H1 (cell line): ENCODE measurements around the gene REM1. TPM values are rescaled to one million over a fixed set of nuclear protein-coding genes. Genes with fewer than 3 reads are reported as not detected.

Experiments used
- BRCA1 ChIP-seq: IDR thresholded peaks from 2 replicates; pipeline ENCODE4 v1.6.1; 2012; ENCODE audit warnings: low read depth, low read length, improper control_type of control experiment
- CTBP2 ChIP-seq: IDR thresholded peaks from 2 replicates; pipeline ENCODE4 v1.7.0; 2011; ENCODE audit warnings: borderline replicate concordance, mild to moderate bottlenecking, moderate library complexity, mixed read lengths, low read length; ENCODE audit not compliant: insufficient read depth, insufficient read length
- GABPA ChIP-seq: IDR thresholded peaks from 2 replicates; pipeline ENCODE4 v1.6.1; 2011; ENCODE audit warnings: mild to moderate bottlenecking, low read length, moderate library complexity, borderline replicate concordance; ENCODE audit not compliant: insufficient read depth
- HDAC6 ChIP-seq: IDR thresholded peaks from one replicate; pipeline ENCODE4 v1.7.1; 2012; ENCODE audit warnings: low read depth, mild to moderate bottlenecking, inconsistent platforms, low read length, moderate library complexity
- JUND ChIP-seq: IDR thresholded peaks from 2 replicates; pipeline ENCODE4 v1.6.1; 2011; ENCODE audit warnings: mild to moderate bottlenecking, improper control_type of control experiment, low read length
- MAFK ChIP-seq: IDR thresholded peaks from 2 replicates; pipeline ENCODE4 v1.6.1; 2012; ENCODE audit warnings: low read depth, mild to moderate bottlenecking, improper control_type of control experiment, low read length
- NANOG ChIP-seq: IDR thresholded peaks from 2 replicates; pipeline ENCODE4 v1.6.1; 2011; ENCODE audit warnings: low read length, low read depth, mild to moderate bottlenecking, inconsistent platforms; ENCODE audit not compliant: insufficient read depth, poor library complexity, severe bottlenecking
- PHF8 ChIP-seq: fragments of 200-600 bp; sonication (generic); conservative IDR thresholded peaks from 2 replicates; pipeline ENCODE4 v1.7.1; 2012; ENCODE audit warnings: low read depth, mild to moderate bottlenecking, inconsistent platforms, low read length, moderate library complexity
- POLR2A ChIP-seq, 2 experiments: IDR thresholded peaks; 1 replicate in 1 of 2; 2 replicates in 1 of 2; pipeline ENCODE4 v1.6.1; 2011; ENCODE audit warnings: low read depth in 2 of 2, low read length in 2 of 2, mild to moderate bottlenecking in 2 of 2; ENCODE audit errors: control extremely low read depth in 1 of 2
- RFX5 ChIP-seq: IDR thresholded peaks from 2 replicates; pipeline ENCODE4 v1.6.1; 2011; ENCODE audit warnings: low read depth, low read length, improper control_type of control experiment, borderline replicate concordance
- SIRT6 ChIP-seq: IDR thresholded peaks from one replicate; pipeline ENCODE4 v1.7.1; 2012; ENCODE audit warnings: low read length, inconsistent platforms
- SP1 ChIP-seq: IDR thresholded peaks from 2 replicates; pipeline ENCODE4 v1.6.1; 2011; ENCODE audit warnings: low read depth, low read length
- SP2 ChIP-seq: IDR thresholded peaks from 2 replicates; pipeline ENCODE4 v1.6.1; 2012; ENCODE audit warnings: mild to moderate bottlenecking, low read length, inconsistent platforms
- TAF1 ChIP-seq: IDR thresholded peaks from 2 replicates; pipeline ENCODE4 v1.6.1; 2011; ENCODE audit warnings: mild to moderate bottlenecking, low read depth, low read length
- TBP ChIP-seq: IDR thresholded peaks from 2 replicates; pipeline ENCODE4 v1.6.1; 2011; ENCODE audit warnings: low read depth, low read length, improper control_type of control experiment
- TEAD4 ChIP-seq: IDR thresholded peaks from 2 replicates; pipeline ENCODE4 v1.6.1; 2012; ENCODE audit warnings: low read depth, low read length, inconsistent platforms, mixed read lengths
- USF2 ChIP-seq: IDR thresholded peaks from 2 replicates; pipeline ENCODE4 v1.6.1; 2011; ENCODE audit warnings: low read length, improper control_type of control experiment
- YY1 ChIP-seq: IDR thresholded peaks from 2 replicates; pipeline ENCODE4 v1.6.1; 2011; ENCODE audit warnings: low read depth, mild to moderate bottlenecking, low read length
- polyA plus RNA-seq, 7 experiments: library from polyadenylated mRNA; depleted of rRNA in 3 of 7; stranded (reverse) in 5 of 7; unstranded in 2 of 7; fragments of >200 nt in 5 of 7; fragments of 200-250 nt in 2 of 7; gene quantifications; 1 replicate in 5 of 7; 2 replicates in 1 of 7; 4 replicates in 1 of 7; pipeline versions ENCODE4 v1.2.1 to v1.2.3, GENCODE V29; 2011 to 2013; ENCODE audit warnings: missing spikeins in 2 of 7, mixed read lengths in 2 of 7
- total RNA-seq: library from RNA; stranded (reverse); fragmentation: NEBNext Ultra II Directional; extraction: Animal tissue kit (Norgen Biotek cat#: 25700); gene quantifications from 2 replicates; pipeline ENCODE4 v1.2.1, GENCODE V29; 2021
- TF ChIP-seq, protein P1 (sequence below): IDR thresholded peaks from 2 replicates; pipeline ENCODE4 v1.6.1; 2012; ENCODE audit warnings: low read length, inconsistent platforms

REM1 gene
- total and polyA plus RNA-seq, 2 of the 8 experiments (the other 6 are each of a cell fraction or from before 2014, with no cell fraction given): 0.05 TPM; not detected in 1

GRCh38 chr20:31517373-31517772 is 42.3 kb downstream of the REM1 start (continued):
- TF ChIP-seq MAFK (no peak), NANOG (no peak), JUND (peak; percentile 38; the same call in 1 of the 2 replicates), TAF1 (0 out of 2 replicates have a peak, but pooled peaks have one; percentile 29), SP2 (no peak), HDAC6 (no peak), TEAD4 (no peak), USF2 (peak; percentile 49; the same call in 1 of the 2 replicates), POLR2A (IDR thresholded peaks at IDR 0.05; ENCODE audit: control extremely low read depth in 1 of 2, low read depth in 2 of 2, low read length in 2 of 2) (0 out of 3 replicates have a peak, but pooled peaks of 1 of the 2 experiments have one; percentile 28), CTBP2 (no peak), SIRT6 (no peak), RFX5 (no peak), SP1 (no peak), GABPA (no peak), YY1 (no peak), BRCA1 (no peak), PHF8 (no peak), TBP (no peak)
- TF ChIP-seq, protein P1, sequence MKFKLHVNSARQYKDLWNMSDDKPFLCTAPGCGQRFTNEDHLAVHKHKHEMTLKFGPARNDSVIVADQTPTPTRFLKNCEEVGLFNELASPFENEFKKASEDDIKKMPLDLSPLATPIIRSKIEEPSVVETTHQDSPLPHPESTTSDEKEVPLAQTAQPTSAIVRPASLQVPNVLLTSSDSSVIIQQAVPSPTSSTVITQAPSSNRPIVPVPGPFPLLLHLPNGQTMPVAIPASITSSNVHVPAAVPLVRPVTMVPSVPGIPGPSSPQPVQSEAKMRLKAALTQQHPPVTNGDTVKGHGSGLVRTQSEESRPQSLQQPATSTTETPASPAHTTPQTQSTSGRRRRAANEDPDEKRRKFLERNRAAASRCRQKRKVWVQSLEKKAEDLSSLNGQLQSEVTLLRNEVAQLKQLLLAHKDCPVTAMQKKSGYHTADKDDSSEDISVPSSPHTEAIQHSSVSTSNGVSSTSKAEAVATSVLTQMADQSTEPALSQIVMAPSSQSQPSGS: no peak
